Ascending aorta (tissue), 2 donors: ENCODE measurements around the gene HYLS1. TPM values are rescaled to one million over a fixed set of nuclear protein-coding genes. Genes with fewer than 3 reads are reported as not detected.

Source experiments
- DNase-seq, 2 donors: peaks; one replicate each; pipeline ENCODE4 v3.0.0-alpha.2; 2019; ENCODE audit warnings: low spot score in 2 of 2
- H3K27ac ChIP-seq, 2 donors: fragments of 200-600 bp; sonication (generic); one replicate each; pipeline ENCODE4 v1.5.1; 2016 to 2017; ENCODE audit warnings: mild to moderate bottlenecking in 1 of 2
- H3K27me3 ChIP-seq: fragments of 200-600 bp; sonication (generic); one replicate; pipeline ENCODE4 v1.5.1; 2017
- H3K36me3 ChIP-seq, 2 donors: fragments of 200-600 bp; sonication (generic); one replicate each; pipeline ENCODE4 v1.5.1; 2016
- H3K4me1 ChIP-seq, 2 donors: fragments of 200-600 bp; sonication (generic); one replicate each; pipeline ENCODE4 v1.5.1; 2016 to 2017; ENCODE audit warnings: mild to moderate bottlenecking in 1 of 2
- H3K4me3 ChIP-seq, 2 donors: fragments of 200-600 bp; sonication (generic); one replicate each; pipeline ENCODE4 v1.5.1; 2016 to 2017; ENCODE audit warnings: mild to moderate bottlenecking in 1 of 2
- H3K9me3 ChIP-seq, 2 donors: fragments of 200-600 bp; sonication (generic); one replicate each; pipeline ENCODE4 v1.5.1; 2016
- intact Hi-C: fragments of 100-400 bp; cut with DNase I; formaldehyde crosslinking; loops from one replicate; pipeline ENCODE4 v1.15.1; 2023
- total RNA-seq: library from RNA; depleted of rRNA; stranded (reverse); fragments of >200 nt; gene quantifications from one replicate; pipeline ENCODE4 v1.1.0, GENCODE V29; 2016
- TF ChIP-seq, protein P1 (sequence below), 3 experiments: fragments of 200-600 bp in 2 of 3; fragments of 450-650 bp in 1 of 3; sonication (generic) in 2 of 3; IDR thresholded peaks; one replicate each; pipeline ENCODE4 v1.5.1; 2016 to 2019; ENCODE audit warnings: antibody characterized with exemption in 3 of 3, mild to moderate bottlenecking in 1 of 3, moderate library complexity in 1 of 3

The HYLS1 gene
- total RNA-seq, 1 donor from 2014 or later = 6.5 TPM

DNA sequence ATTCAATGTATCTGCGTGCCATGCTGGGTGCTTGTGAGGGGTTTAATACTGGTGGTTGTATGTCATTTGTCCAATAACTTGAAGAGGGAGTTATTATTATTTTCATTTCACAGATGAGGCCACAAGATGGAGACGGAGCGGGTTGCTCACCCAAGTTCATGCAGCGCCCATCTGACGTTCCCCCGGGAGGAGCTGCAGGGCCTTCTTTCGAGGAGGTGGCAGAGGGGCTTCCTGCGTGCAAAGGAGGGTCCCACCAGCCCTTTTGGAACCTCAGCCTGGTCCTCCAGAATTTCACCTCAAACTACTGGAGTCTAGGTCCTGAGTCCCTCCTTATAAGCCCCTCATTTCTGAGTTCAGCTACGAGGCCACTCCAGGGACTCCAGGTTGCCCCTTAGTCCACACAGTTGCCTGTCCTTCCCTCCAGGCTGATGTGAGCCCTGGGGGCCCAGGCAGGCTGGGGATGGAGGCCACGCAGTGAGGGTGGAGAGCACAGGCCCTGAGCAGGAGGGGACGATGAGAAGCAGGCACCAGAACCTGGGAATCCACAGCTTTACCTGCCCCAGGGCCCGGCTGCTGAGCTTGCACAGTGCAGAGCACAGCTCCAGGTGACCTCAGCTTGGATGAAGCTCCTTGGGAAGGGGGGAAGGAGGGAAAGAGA, 55.4 kb downstream of the HYLS1 start:
- Histone ChIP-seq H3K4me3 (no peak overlapping the region), H3K9me3 (no peaks in the 10 kb centered on the region), H3K36me3 (no peaks in the 10 kb centered on the region), H3K27ac (no peak overlapping the region), H3K27me3 (no peaks in the 10 kb centered on the region), H3K4me1 (no peaks in the 10 kb centered on the region)
- TF ChIP-seq, protein P1, sequence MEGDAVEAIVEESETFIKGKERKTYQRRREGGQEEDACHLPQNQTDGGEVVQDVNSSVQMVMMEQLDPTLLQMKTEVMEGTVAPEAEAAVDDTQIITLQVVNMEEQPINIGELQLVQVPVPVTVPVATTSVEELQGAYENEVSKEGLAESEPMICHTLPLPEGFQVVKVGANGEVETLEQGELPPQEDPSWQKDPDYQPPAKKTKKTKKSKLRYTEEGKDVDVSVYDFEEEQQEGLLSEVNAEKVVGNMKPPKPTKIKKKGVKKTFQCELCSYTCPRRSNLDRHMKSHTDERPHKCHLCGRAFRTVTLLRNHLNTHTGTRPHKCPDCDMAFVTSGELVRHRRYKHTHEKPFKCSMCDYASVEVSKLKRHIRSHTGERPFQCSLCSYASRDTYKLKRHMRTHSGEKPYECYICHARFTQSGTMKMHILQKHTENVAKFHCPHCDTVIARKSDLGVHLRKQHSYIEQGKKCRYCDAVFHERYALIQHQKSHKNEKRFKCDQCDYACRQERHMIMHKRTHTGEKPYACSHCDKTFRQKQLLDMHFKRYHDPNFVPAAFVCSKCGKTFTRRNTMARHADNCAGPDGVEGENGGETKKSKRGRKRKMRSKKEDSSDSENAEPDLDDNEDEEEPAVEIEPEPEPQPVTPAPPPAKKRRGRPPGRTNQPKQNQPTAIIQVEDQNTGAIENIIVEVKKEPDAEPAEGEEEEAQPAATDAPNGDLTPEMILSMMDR (IDR thresholded peaks at IDR 0.05) = no peak
- intact Hi-C loops = loop anchor here (5.0 kb wide), 1 partner anchor 249 kb away; no protein-coding TSS in a partner anchor
- peak in 1 of 2 donors; percentile 52 for DNase-seq

GRCh38 chr11:125943661-125944349, 56.3 kb downstream of the HYLS1 start:
- Histone ChIP-seq H3K4me3 (no peak overlapping the region), H3K4me1 (no peaks in the 10 kb centered on the region), H3K27ac (no peak overlapping the region), H3K9me3 (no peaks in the 10 kb centered on the region), H3K27me3 (no peaks in the 10 kb centered on the region), H3K36me3 (no peaks in the 10 kb centered on the region)
- intact Hi-C loops = loop anchor here (5.0 kb wide), 1 partner anchor 248 kb away; no protein-coding TSS in a partner anchor
- no peak for DNase-seq
- TF ChIP-seq, protein P1 (IDR thresholded peaks at IDR 0.05) = no peak

- Histone ChIP-seq H3K4me3 (no peak overlapping the region), H3K4me1 (no peaks in the 10 kb centered on the region), H3K27ac (no peak overlapping the region), H3K9me3 (no peaks in the 10 kb centered on the region), H3K36me3 (no peaks in the 10 kb centered on the region), H3K27me3 (no peaks in the 10 kb centered on the region)
- TF ChIP-seq, protein P1 (IDR thresholded peaks at IDR 0.05) = no peak
- no peak for DNase-seq
- intact Hi-C loops = loop anchor here (5.0 kb wide), 1 partner anchor 248 kb away; no protein-coding TSS in a partner anchor
These were observed 57.0 kb downstream of the HYLS1 start for GRCh38 chr11:125944350-125945010.

DNA sequence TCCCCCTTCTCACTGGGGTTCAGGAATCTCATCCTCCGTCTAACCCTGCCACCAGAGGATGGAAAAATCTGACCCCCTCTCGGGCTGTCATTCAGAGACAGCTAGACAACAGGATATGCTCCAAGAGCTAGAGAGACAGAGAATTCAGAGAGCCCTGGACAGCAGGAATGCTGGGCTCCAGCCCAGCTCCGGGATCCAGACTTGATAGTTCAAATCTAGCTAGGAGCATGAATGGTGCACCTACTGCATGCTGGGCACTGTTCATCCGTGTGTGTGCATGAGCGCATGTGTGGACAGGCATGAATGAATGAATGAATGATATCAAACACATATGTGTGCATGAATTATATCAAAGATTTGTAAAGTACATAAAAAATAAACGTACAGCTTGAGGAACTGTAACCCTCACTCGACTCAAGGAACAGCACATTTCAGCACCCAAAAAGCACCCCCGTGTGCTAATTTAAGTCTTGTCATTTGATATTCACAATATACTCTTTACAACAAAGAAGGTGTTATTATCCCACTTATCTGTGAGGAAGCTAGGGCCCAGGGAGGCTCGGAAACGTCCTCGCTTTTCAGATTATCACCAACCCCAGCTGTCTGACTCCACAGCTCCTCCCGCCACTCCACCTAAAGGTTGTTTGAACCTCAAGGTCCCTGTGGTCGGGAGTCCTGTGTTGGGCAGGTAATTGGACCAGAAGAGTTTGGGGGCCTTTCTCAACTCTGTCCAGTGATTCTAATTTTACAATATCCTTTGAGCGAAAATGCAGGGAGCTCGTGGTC, 57.7 kb downstream of the HYLS1 start:
- Histone ChIP-seq H3K27ac (no peak overlapping the region), H3K9me3 (no peaks in the 10 kb centered on the region), H3K4me3 (no peak overlapping the region), H3K36me3 (no peaks in the 10 kb centered on the region), H3K27me3 (no peaks in the 10 kb centered on the region), H3K4me1 (no peaks in the 10 kb centered on the region)
- intact Hi-C loops = no loop called here
- TF ChIP-seq, protein P1 (IDR thresholded peaks at IDR 0.05) = no peak
- no peak for DNase-seq

DNA sequence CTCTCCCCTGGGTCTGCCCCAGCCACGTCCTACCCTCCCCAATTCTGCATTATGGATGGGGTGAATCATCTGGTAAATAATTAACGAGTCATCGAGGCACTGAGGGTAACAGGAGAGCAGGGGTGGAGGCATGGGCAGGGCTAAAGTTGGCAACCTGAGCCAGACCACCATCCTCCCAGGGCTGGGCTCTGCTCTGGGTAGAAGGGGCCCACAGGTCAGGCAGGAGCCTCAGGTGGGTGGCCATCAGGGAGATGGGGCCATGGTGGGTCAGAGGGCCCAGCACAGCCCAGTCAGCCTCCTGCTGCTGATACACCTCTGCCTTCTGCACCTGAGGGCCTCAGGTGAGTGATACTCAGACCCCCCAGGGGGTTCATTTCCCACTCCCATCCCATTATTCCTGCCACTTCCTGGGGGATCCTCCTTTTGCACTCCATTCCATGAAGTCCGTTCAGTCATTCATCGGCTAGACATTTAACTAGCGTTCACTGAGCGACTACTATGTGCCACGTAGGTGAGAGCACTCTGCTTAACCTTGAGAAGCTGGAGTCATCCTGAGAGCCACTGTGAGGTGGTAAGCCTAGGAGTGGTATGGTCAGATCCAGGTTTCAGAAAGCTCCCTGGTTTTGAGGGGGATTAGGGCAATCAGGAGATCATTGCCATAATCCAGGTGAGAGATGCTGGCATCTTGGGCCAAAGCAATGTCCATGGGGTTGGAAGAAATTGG, 58.5 kb downstream of the HYLS1 start, which contains the start of gene VSIG10L2:
Gene VSIG10L2, plus strand, starts transcription at position 248 of the 724 bp plus-strand sequence. Its CDS starts 12 bp downstream, at position 260.
- Histone ChIP-seq H3K27ac (no peak within 1 kb of the TSS), H3K4me1 (no peaks in the 10 kb centered on the region), H3K9me3 (no peaks in the 10 kb centered on the region), H3K27me3 (no peaks in the 10 kb centered on the region), H3K4me3 (no peak within 1 kb of the TSS), H3K36me3 (no peaks in the 10 kb centered on the region)
- intact Hi-C loops = no loop called here
- DNase-seq = no peak
- TF ChIP-seq, protein P1 (IDR thresholded peaks at IDR 0.05) = no peak
